ENCODE data around the gene DSC1.
"Not testable (repeated sequence)": the region's sequence is repeated elsewhere in the genome, so short reads cannot be mapped to it uniquely, and the experiment has no call there.

Gene DSC1

DNA sequence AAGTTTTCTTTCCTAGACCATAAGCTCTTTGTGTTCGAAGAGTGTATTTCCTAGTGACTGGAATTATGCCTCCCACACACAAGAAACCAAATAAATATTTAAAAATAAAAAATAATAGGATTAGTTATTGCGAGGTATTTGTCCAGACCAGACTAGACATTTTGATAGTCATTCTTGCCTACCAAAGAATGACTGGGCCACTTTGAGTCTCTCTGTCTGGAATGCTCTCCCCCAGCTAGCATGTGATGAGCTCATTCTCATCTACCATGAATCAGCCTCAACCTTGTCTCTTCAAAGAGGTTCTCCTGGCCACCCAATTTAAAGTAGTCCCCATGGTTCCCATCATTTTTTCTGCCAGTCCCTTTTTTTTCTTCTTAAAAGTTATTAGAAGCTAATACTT, 13.9 kb upstream of the DSC1 start:
- no peak for DNase-seq (ENCODE audit: low read depth in 2 of 2)

DNA sequence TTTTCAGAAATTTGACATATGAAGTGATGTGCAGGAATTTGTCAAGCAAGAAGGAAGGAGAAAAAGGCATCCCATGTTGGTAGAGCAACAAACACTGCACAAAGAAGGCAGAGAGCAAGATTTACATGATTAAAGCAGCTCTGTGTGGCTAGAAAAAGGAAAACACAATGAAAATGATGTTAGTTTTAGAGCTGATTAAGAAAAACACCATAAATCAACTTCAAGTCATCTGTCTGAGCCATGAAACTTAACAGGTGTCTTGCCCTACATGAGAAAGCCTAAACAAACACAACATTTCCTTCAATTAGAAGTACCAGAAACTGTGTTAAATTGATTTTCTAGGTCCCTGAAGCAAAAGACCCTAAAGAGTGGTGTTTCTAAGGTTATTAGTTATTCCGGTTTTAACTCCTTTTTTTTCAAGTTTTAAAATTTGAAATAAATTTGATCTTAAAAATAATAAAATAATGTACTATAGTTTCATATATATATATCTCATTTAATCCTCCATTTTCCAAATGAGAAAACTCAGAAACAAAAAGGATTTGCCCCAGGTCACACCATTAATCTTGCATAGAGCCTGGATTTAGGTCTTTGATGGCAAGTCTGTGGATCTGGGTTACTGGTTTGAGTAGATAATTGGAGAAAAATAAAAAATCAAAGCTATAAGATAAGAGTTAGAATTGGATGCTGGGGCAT, 8.6 kb upstream of the DSC1 start:
- DNase-seq (ENCODE audit: low read depth in 2 of 2) = no peak

- DNase-seq (ENCODE audit: low read depth in 2 of 2) = no peak
Observed at GRCh38 chr18:31170335-31170734, 7.7 kb upstream of the DSC1 start.

GRCh38 chr18:31162419-31162793, 250 bp downstream of the DSC1 start:
- no peak for DNase-seq (ENCODE audit: low read depth in 2 of 2)

DNA sequence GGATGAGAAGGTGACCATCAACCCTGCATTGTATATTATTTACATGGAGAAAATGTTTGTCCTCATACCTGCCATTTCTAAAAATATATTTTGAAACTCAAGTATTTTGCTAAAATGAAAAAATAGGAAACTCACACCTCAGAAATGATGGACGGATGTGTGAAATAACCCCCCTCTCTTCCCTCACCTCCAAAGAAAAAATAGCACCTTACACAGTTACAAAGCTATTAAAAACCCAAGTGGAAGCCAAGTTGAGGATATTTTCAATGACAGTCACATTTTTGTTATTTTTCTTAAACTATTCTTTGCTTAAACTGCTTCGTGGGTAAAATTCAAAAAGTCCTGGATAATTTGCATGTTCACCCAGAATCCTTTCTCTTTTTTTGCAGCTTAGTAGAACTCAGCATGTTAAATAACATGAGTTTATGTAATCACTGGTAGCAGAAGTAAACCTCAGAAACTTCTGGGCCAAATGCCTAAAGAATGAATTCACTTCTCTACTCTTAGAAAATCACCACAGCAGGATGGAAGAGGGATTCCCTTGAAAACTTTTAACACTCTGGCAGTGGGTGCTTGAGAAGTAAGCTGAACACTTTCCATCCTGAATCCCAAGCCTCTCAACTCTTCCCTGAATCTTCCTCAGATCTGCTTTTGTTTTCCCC, 768 bp downstream of the DSC1 start:
- DNase-seq (ENCODE audit: low read depth in 2 of 2) = no peak

DNA sequence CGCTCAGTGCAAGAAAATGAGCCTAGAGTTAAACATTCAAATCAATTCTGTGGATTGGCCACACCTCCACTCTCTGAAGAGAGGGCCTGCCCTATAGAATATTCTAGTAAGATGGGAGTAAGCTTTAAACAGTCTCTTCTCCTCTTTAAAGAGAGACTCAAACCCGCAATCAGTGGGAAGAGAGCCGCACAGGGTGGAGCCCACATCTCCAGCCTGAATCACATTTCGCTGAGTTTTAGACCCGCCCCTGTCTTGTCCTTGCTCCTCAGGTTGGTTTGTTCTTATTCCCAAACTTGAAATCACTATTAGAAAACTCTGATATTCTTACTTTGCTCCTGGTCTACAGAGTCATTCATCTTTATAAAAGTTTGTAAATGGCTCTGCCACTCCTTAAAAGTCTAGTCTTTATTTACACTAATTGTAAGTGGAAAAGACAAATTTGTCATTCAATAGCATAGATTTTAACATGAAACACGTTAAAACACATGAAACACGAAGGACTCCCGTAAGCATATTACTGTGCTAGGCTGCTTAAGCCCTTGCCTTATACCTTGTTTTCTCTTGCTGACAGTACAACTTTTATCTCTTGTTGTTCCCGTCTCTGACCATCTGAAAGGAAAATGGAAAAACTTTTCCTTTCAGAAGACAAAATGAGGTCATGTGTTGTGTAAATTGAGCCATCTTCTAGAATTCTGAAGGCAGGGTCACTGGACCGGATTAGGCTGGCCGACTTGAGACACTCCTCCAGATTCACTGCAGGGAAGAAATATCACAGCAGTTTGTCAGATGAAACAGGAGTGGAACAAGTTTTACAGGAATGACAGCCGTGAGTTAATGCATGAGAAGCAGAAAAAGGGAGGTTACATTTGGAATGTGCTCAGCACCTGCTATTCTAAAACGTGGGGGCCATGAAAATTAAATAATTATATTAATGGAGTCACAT, 5.6 kb downstream of the DSC1 start:
- DNase-seq (ENCODE audit: low read depth in 2 of 2) = no peak

GRCh38 chr18:31155498-31155897, 7.2 kb downstream of the DSC1 start:
- DNase-seq (ENCODE audit: low read depth in 2 of 2) = no peak

DNA sequence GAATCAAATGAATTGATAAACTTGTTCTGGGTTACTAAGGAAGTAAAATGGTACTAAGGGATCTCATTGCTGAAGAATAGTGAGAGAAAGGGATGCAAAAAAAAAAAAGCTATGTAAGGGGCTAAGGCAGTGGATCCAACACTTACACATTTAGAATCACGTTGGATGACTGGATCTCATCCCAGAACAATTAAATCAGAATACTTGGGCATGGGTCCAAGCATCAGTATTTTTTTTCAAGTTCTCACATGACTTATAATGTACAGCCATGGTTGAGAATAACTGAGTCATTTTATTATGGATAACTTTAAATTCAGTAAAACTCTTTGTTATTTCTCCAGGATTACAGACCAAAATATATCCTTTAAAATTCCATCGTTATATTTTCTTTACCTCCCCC, 8.5 kb downstream of the DSC1 start:
- DNase-seq (ENCODE audit: low read depth in 2 of 2) = no peak

DNA sequence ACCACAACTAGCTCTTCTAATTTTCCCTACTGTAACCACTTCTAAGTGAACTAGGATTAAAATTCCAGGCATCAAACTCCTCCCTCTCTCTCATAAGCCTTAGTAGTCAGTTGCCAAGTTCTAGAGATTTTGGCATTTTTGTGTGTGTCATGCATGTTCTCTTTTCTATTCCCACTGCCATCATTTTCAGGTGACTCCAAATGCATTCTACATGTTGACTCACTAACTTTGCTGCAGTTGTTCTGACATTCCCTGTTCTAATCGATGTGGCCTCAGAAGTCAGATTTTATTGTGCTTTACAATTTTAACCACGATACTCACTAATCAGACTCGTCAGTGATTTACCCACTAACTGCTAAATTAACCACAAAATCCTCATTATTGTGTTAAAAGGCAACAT, 13.3 kb downstream of the DSC1 start:
- no peak for DNase-seq (ENCODE audit: low read depth in 2 of 2)

DNA sequence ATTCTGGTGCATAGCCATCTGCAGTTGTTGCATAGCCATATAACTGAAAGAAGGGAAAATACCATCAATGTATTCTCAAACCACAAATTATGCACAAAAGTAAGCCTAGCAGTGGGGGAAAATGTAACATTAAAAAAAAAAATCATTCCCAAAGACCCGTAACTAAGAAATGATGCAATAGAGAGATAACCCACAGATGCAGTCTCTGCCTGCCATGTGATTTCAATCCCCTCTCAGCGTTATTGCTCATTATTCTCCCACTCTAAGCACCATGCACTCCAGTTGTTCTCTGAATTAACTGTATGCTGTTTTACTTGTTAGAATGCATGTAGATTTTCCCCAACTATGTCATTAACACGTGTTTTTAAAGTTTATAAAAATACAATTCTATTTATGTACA, 14.1 kb downstream of the DSC1 start:
- no peak for DNase-seq (ENCODE audit: low read depth in 2 of 2)

DNA sequence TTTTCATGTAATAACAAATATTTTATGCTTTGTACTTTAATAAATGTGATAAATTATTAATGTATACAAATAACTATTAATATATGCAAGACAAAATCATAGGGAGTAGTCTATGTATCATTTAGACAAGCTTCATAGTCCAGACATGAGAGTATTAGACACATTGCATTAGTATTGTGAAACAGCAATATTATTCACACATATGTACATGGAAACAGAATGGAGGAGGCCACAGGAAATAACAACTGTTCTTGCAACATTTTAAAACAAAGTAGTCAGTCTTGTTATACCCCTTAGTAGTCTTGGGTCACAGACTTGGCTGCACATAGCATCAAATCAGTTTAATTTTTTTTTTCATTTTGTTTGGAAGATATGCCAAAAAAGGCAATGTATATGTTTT, 15.8 kb downstream of the DSC1 start:
- DNase-seq (ENCODE audit: low read depth in 2 of 2) = no peak

DNA sequence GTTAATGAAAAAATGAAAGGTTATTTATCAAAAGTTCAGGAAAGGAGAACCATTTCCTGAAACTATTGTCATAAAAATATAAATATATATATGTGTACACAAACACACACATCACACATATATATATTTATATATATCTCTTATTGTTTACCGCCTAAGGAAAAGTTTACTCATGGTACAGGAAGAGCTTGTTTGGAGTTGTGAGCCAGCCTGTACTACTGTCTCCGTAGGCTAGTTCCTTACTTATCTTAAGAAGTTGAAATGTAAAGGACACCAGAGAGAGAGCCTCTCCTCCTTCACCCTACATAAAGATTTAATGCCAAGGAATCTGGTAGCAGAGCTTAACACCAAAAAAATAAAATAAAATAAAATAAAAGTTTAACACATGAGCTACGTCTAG, 19.6 kb downstream of the DSC1 start:
- no peak for DNase-seq (ENCODE audit: low read depth in 2 of 2)

DNA sequence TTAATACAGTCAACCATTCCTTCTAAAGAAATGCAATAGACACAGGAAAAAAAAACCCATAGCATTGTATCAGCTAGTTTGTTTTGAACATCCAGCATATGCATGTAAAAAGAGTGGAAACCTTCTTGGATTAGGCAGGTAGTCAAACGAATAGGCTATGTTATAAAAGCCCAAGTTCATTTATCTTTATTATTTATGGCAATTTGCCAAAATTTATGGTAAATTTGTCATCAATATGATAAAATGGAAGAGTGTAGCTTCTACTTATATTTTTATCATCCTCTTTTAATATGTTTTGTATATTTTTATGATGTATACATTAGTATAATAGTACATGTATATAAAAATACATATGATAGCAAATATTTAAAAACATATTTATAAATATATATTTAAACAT, 23.9 kb downstream of the DSC1 start:
- no peak for DNase-seq (ENCODE audit: low read depth in 2 of 2)

- DNase-seq (ENCODE audit: low read depth in 2 of 2) = no peak
Observed at GRCh38 chr18:31134988-31135529, 27.6 kb downstream of the DSC1 start.

- DNase-seq (ENCODE audit: low read depth in 2 of 2) = no peak
Observed at GRCh38 chr18:31129398-31130115, 33.1 kb downstream of the DSC1 start.

GRCh38 chr18:31125878-31126277, 36.8 kb downstream of the DSC1 start:
- no peak for DNase-seq (ENCODE audit: low read depth in 2 of 2)

DNA sequence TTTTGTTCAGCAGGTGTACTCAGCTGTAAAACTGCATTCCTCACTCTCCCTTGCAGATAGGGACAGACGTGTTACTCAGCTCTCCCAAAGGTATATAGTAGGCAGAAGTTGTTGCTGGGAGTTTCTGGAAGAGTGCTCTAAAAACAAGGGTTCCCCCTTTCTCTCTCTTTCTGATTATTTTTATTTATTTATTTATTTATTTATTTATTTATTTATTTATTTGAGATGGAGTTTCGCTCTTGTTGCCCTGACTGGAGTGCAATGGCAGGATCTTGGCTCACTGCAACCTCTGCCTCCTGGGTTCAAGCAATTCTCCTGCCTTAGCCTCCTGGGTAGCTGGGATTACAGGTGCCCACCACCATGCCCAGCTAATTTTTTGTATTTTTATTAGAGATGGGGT, 39.5 kb downstream of the DSC1 start:
- not testable (repeated sequence) for DNase-seq (ENCODE audit: low read depth in 2 of 2)

GRCh38 chr18:31120594-31120993, 42.1 kb downstream of the DSC1 start:
- DNase-seq (ENCODE audit: low read depth in 2 of 2) = no peak

GRCh38 chr18:31116853-31117595, 45.6 kb downstream of the DSC1 start:
- no peak for DNase-seq (ENCODE audit: low read depth in 2 of 2)

DNA sequence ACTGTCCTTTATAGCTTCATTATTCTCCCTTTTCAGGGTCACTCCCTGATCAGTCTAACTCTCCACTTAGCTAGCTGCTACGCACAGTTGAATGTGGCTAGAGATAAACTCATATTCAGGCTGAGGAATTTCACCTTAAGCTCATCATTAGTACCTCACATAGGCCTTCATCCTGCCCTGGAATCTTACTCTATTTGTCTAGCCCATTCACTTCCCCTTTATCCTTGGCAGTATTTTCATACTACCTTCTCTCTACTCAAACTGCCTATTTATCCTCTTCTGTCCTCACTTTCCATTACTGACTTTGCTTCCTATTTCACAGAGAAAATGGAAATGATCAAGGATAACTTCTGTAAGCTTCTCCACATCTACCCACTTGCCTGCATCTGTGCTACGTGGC, 49.9 kb downstream of the DSC1 start:
- no peak for DNase-seq (ENCODE audit: low read depth in 2 of 2)

- DNase-seq (ENCODE audit: low read depth in 2 of 2) = no peak
Observed at GRCh38 chr18:31105733-31106132, 56.9 kb downstream of the DSC1 start.
